K562 (cell line): Measurements from ENCODE around the gene COCH. TPM values are rescaled to one million over a fixed set of nuclear protein-coding genes. Genes with fewer than 3 reads are reported as not detected.

Experiments
- ATAC-seq: fragments of 200-7000 bp; cut with Tn5 transposase; 3 replicates; pipeline ENCODE4 v1.9.1; 2020; ENCODE audit warnings: moderate library complexity
- BruUV-seq: library from RNA; stranded (reverse); fragments of 400-500 nt; replicated peaks from 2 replicates; lab custom pipeline; 2021; lab: Mats Ljungman, UMichigan
- CTCF ChIA-PET: fragments of 300-600 bp; formaldehyde crosslinking; extraction: SDS; loops from one replicate; lab custom pipeline; 2021; ENCODE audit warnings: low intra/inter-chr PET ratio; lab: Yijun Ruan, JAX
- POLR2A ChIA-PET: fragments of 300-600, 350-650 bp; sonication (Branson Sonifier 250); formaldehyde crosslinking; extraction: SDS; loops from one replicate; lab custom pipeline; 2021; ENCODE audit warnings: antibody characterized with exemption, inconsistent platforms; lab: Yijun Ruan, JAX
- DNase-seq, 4 experiments: peaks; one replicate each; pipeline versions ENCODE4 v3.0.0 to v3.0.0-alpha.2; 2011 to 2018; ENCODE audit warnings: low spot score in 3 of 4, mixed read lengths in 3 of 4; ENCODE audit errors: extremely low read depth in 1 of 4
- FAIRE-seq: peaks from 2 replicates; lab custom pipeline; 2011; peaks lifted over from hg19 to GRCh38; lab: Jason Lieb, UNC
- H2AFZ ChIP-seq: 2 replicates; pipeline ENCODE4 v1.6.0; 2011; ENCODE audit warnings: low read depth, low read length, control low read depth, inconsistent platforms
- H3K27ac ChIP-seq: fragments of 200-600 bp; 3 replicates; pipeline ENCODE4 v1.8.0; 2011; ENCODE audit warnings: low read depth, mild to moderate bottlenecking, control low read depth, inconsistent platforms, low read length, moderate library complexity, mixed read lengths; ENCODE audit errors: extremely low read depth
- H3K27me3 ChIP-seq, 2 experiments: fragments of 300-600 bp in 1 of 2; 2 replicates in 1 of 2; 3 replicates in 1 of 2; pipeline versions ENCODE4 v1.6.0 to v1.8.0; 2011; ENCODE audit warnings: inconsistent platforms in 2 of 2, low read length in 2 of 2, mild to moderate bottlenecking in 1 of 2, mixed read lengths in 1 of 2, moderate library complexity in 1 of 2; ENCODE audit not compliant: control insufficient read depth in 2 of 2, insufficient read depth in 2 of 2
- H3K36me3 ChIP-seq: fragments of 300-600 bp; 3 replicates; pipeline ENCODE4 v1.8.0; 2011; ENCODE audit warnings: mild to moderate bottlenecking, low read length, inconsistent platforms; ENCODE audit not compliant: control insufficient read depth, insufficient read depth
- H3K4me1 ChIP-seq, 2 experiments: fragments of 200-600 bp in 1 of 2; replicated peaks in 1 of 2; 2 replicates in 1 of 2; 3 replicates in 1 of 2; pipeline versions ENCODE4 v1.5.1 to v1.8.0; 2011; ENCODE audit warnings: inconsistent platforms in 2 of 2, low read length in 2 of 2, mild to moderate bottlenecking in 1 of 2, mixed read lengths in 1 of 2, moderate library complexity in 1 of 2; ENCODE audit not compliant: control insufficient read depth in 2 of 2, insufficient read depth in 2 of 2
- H3K4me2 ChIP-seq: 2 replicates; pipeline ENCODE4 v1.6.1; 2011; ENCODE audit warnings: low read length, control low read depth, inconsistent platforms, mixed read lengths; ENCODE audit not compliant: insufficient read depth
- H3K4me3 ChIP-seq: fragments of 200-600 bp; sonication (generic), shearing (Covaris generic); 2 replicates; pipeline ENCODE4 v1.5.1; 2016; ENCODE audit warnings: control low read depth, inconsistent platforms
- H3K79me2 ChIP-seq: fragments of 200-600 bp; 3 replicates; pipeline ENCODE4 v1.8.0; 2011; ENCODE audit warnings: low read length, inconsistent platforms; ENCODE audit not compliant: control insufficient read depth, insufficient read depth
- H3K9ac ChIP-seq, 2 experiments: 2 replicates each; pipeline versions ENCODE4 v1.6.0 to v1.6.1; 2011; ENCODE audit warnings: low read depth in 2 of 2, low read length in 2 of 2, control low read depth in 1 of 2, inconsistent platforms in 1 of 2, mild to moderate bottlenecking in 1 of 2, mixed read lengths in 1 of 2; ENCODE audit not compliant: insufficient read depth in 1 of 2
- H3K9me1 ChIP-seq: one replicate; pipeline ENCODE4 v1.6.0; 2011; ENCODE audit warnings: inconsistent platforms, mild to moderate bottlenecking, low read length, moderate library complexity; ENCODE audit not compliant: control insufficient read depth, insufficient read depth
- H3K9me3 ChIP-seq: replicated peaks from 2 replicates; pipeline ENCODE4 v1.5.1; 2011; ENCODE audit warnings: low read depth, low read length, inconsistent platforms; ENCODE audit not compliant: control insufficient read depth, insufficient read depth
- H4K20me1 ChIP-seq: replicated peaks from 2 replicates; pipeline ENCODE4 v1.6.1; 2011; ENCODE audit warnings: low read length, inconsistent platforms, mixed read lengths; ENCODE audit not compliant: control insufficient read depth, insufficient read depth
- BRF1 ChIP-seq: IDR thresholded peaks from 3 replicates; pipeline ENCODE4 v1.6.1; 2011; ENCODE audit warnings: borderline replicate concordance, mild to moderate bottlenecking; ENCODE audit not compliant: insufficient read length; ENCODE audit errors: extremely low read depth
- CUX1 ChIP-seq: fragments of 200-800 bp; sonication (Bioruptor generic); IDR thresholded peaks from 2 replicates; pipeline ENCODE4 v1.6.1; 2016; ENCODE audit warnings: missing genetic modification characterization, missing compliant biosample characterization
- KLF10 ChIP-seq: fragments of 250-450 bp; sonication (Bioruptor Pico); IDR thresholded peaks from 2 replicates; pipeline ENCODE4 v1.6.1; 2021; ENCODE audit warnings: matching md5 sums
- MCM2 ChIP-seq: fragments of 450-650 bp; IDR thresholded peaks from 2 replicates; pipeline ENCODE4 v1.6.1; 2017; ENCODE audit warnings: low read depth, mild to moderate bottlenecking
- MTA1 ChIP-seq: fragments of 450-650 bp; IDR thresholded peaks from 2 replicates; pipeline ENCODE4 v1.6.1; 2017; ENCODE audit warnings: borderline replicate concordance
- MYNN ChIP-seq, 2 experiments: sonication (generic); formaldehyde crosslinking in 1 of 2; IDR thresholded peaks; 2 replicates each; pipeline versions ENCODE4 v1.5.0 to v1.6.1; 2016 to 2020; ENCODE audit warnings: antibody characterized with exemption in 1 of 2, missing genetic modification reagents in 1 of 2
- RCOR1 ChIP-seq, 2 experiments: IDR thresholded peaks; 2 replicates each; pipeline ENCODE4 v1.6.1; 2012; ENCODE audit warnings: low read depth in 2 of 2, low read length in 2 of 2, borderline replicate concordance in 1 of 2, improper control_type of control experiment in 1 of 2
- SIX5 ChIP-seq, 2 experiments: IDR thresholded peaks; 2 replicates each; pipeline ENCODE4 v1.6.1; 2011; ENCODE audit warnings: low read length in 2 of 2, borderline replicate concordance in 1 of 2, low read depth in 1 of 2, mild to moderate bottlenecking in 1 of 2, moderate library complexity in 1 of 2; ENCODE audit not compliant: insufficient read depth in 1 of 2
- SRSF7 ChIP-seq: fragments of 200-400 bp; formaldehyde crosslinking; optimal IDR thresholded peaks from 2 replicates; pipeline ENCODE3; 2017; ENCODE audit warnings: mild to moderate bottlenecking, low read depth, low read length
- STAG1 ChIP-seq: sonication (generic); formaldehyde crosslinking; IDR thresholded peaks from 2 replicates; pipeline ENCODE4 v1.5.0; 2020; ENCODE audit warnings: missing genetic modification reagents, borderline replicate concordance
- XRCC5 ChIP-seq: fragments of 200-400 bp; formaldehyde crosslinking; IDR thresholded peaks from 2 replicates; pipeline ENCODE4 v1.6.1; 2017; ENCODE audit warnings: low read depth, mild to moderate bottlenecking, low read length
- ZNF24 ChIP-seq: fragments of 450-650 bp; IDR thresholded peaks from 2 replicates; pipeline ENCODE4 v1.6.1; 2016
- ZNF3 ChIP-seq: fragments of 250-450 bp; sonication (Bioruptor Pico); IDR thresholded peaks from 2 replicates; pipeline ENCODE4 v1.5.0; 2021; ENCODE audit warnings: mild to moderate bottlenecking, moderate library complexity
- WGBS: fragments of 100-300 bp; shearing (Covaris generic); methylation state at CpG from one replicate; pipeline ENCODE4 v1.1.6; 2016; ENCODE audit warnings: low coverage, mixed read lengths; ENCODE audit not compliant: insufficient coverage; ENCODE audit errors: missing lambda C conversion rate; 5-methylcytosine and 5-hydroxymethylcytosine counted together
- in situ Hi-C: fragments of 300-500 bp; cut with MboI; formaldehyde crosslinking; loops from 4 replicates; pipeline ENCODE4 v1.15.0; 2018; ENCODE audit warnings: inconsistent platforms, mixed read lengths
- intact Hi-C: fragments of 100-400 bp; cut with micrococcal nuclease; formaldehyde crosslinking; loops from 2 replicates; pipeline ENCODE4 v1.14.2; 2022
- polyA plus RNA-seq, 8 experiments: library from polyadenylated mRNA; depleted of rRNA in 4 of 8; stranded (reverse) in 5 of 8; unstranded in 3 of 8; fragments of >200 nt; fragmentation: Nextera tagmentation in 2 of 8; fragmentation: Illumina TruSeq in 1 of 8; extraction: Ambion mirVana in 2 of 8; extraction: Trizol in 1 of 8; gene quantifications; 2 replicates each; pipeline versions ENCODE4 v1.2.1 to v1.2.3, GENCODE V29; 2011 to 2014; ENCODE audit warnings: inconsistent platforms in 1 of 8, missing spikeins in 1 of 8
- total RNA-seq, 7 experiments: library from RNA; depleted of rRNA in 6 of 7; stranded (reverse); fragments of >200 nt in 6 of 7; fragmentation: Illumina TruSeq in 2 of 7; extraction: Trizol in 2 of 7; gene quantifications; 2 replicates each; pipeline versions ENCODE4 v1.2.1 to v1.2.3, GENCODE V29; 2011 to 2021; ENCODE audit warnings: low replicate concordance in 1 of 7

The COCH gene
- total and polyA plus RNA-seq, 9 of the 15 experiments (the other 6 are each of a cell fraction or from before 2014, with no cell fraction given): 27.0 to 141 (median 69.3) TPM

GRCh38 chr14:30849983-30850382, 24.4 kb upstream of the COCH start:
- Histone ChIP-seq H3K4me2 (no peak overlapping the region), H2AFZ (no peak overlapping the region), H3K27ac (no peak overlapping the region), H3K4me3 (no peak overlapping the region), H3K79me2 (no peaks in the 10 kb centered on the region), H3K9me3 (no peaks in the 10 kb centered on the region), H3K27me3 (no peaks in the 10 kb centered on the region), H3K9ac (no peak overlapping the region), H4K20me1 (no peaks in the 10 kb centered on the region), H3K36me3 (no peaks in the 10 kb centered on the region), H3K9me1 (no peaks in the 10 kb centered on the region), H3K4me1 (no peaks in the 10 kb centered on the region)
- CTCF ChIA-PET: no interaction called here
- FAIRE-seq: no peak
- in situ Hi-C loops (no loop called here), intact Hi-C loops (no loop called here)
- ATAC-seq: no peak
- POLR2A ChIA-PET: interaction anchor here (1.2 kb wide), 1 partner anchor 11 kb away, joined by 3 read pairs; no protein-coding TSS in a partner anchor
- BruUV-seq: no TSS peak
- 40% methylated on average over 1 of the region's 1 CpG for WGBS
- TF ChIP-seq BRF1 (no peak), SIX5 (IDR thresholded peaks at IDR 0.05; ENCODE audit: borderline replicate concordance in 1 of 2, insufficient read depth in 1 of 2, low read depth in 1 of 2, low read length in 2 of 2) (no peak), KLF10 (CRISPR knock-in tag) (no peak), MTA1 (no peak), MCM2 (no peak), CUX1 (CRISPR knock-in tag) (no peak), MYNN (IDR thresholded peaks at IDR 0.05) (no peak), MYNN (CRISPR knock-in tag; IDR thresholded peaks at IDR 0.05) (no peak), ZNF24 (no peak), RCOR1 (IDR thresholded peaks at IDR 0.05; ENCODE audit: borderline replicate concordance in 1 of 2, low read depth in 2 of 2, low read length in 2 of 2) (no peak), STAG1 (CRISPR knock-in tag) (no peak), ZNF3 (no peak), SRSF7 (no peak), XRCC5 (no peak)
- no peak for DNase-seq
